Panc1 (cell line): ENCODE measurements around the gene APOO.

Source experiments
- POLR2AphosphoS5 ChIP-seq: IDR thresholded peaks from 2 replicates; pipeline ENCODE4 v1.6.1; 2012; ENCODE audit warnings: mild to moderate bottlenecking, low read depth, low read length, moderate library complexity
- TF ChIP-seq, protein P1 (sequence below): fragments of 450-650 bp; IDR thresholded peaks from 2 replicates; pipeline ENCODE4 v1.5.1; 2017; ENCODE audit warnings: mild to moderate bottlenecking
- TF ChIP-seq, protein P2 (sequence below), 2 experiments: IDR thresholded peaks; 2 replicates each; pipeline ENCODE4 v1.6.1; 2011 to 2012; ENCODE audit warnings: low read depth in 2 of 2, control low read depth in 1 of 2, low read length in 1 of 2, mild to moderate bottlenecking in 1 of 2, moderate library complexity in 1 of 2; ENCODE audit not compliant: insufficient read depth in 1 of 2

DNA sequence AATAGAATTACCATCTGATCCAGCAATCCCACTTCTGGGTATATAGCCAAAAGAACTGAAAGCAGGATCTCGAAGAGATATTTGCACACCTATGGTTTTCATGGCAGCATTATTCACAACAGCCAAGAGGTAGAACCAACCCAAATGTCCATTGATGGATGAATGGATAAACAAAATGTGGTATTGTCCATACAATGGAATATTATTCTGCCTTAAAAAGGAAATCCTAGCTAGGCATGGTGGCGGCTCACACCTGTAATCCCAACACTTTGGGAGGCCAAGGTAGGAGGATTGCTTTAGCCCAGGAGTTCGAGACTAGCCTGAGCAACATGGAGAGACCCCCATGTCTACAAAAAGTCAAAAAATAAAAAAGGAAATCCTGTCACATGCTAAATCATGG is 97.5 kb downstream of the APOO start:
- TF ChIP-seq, protein P1, sequence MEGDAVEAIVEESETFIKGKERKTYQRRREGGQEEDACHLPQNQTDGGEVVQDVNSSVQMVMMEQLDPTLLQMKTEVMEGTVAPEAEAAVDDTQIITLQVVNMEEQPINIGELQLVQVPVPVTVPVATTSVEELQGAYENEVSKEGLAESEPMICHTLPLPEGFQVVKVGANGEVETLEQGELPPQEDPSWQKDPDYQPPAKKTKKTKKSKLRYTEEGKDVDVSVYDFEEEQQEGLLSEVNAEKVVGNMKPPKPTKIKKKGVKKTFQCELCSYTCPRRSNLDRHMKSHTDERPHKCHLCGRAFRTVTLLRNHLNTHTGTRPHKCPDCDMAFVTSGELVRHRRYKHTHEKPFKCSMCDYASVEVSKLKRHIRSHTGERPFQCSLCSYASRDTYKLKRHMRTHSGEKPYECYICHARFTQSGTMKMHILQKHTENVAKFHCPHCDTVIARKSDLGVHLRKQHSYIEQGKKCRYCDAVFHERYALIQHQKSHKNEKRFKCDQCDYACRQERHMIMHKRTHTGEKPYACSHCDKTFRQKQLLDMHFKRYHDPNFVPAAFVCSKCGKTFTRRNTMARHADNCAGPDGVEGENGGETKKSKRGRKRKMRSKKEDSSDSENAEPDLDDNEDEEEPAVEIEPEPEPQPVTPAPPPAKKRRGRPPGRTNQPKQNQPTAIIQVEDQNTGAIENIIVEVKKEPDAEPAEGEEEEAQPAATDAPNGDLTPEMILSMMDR: no peak
- TF ChIP-seq, protein P2, sequence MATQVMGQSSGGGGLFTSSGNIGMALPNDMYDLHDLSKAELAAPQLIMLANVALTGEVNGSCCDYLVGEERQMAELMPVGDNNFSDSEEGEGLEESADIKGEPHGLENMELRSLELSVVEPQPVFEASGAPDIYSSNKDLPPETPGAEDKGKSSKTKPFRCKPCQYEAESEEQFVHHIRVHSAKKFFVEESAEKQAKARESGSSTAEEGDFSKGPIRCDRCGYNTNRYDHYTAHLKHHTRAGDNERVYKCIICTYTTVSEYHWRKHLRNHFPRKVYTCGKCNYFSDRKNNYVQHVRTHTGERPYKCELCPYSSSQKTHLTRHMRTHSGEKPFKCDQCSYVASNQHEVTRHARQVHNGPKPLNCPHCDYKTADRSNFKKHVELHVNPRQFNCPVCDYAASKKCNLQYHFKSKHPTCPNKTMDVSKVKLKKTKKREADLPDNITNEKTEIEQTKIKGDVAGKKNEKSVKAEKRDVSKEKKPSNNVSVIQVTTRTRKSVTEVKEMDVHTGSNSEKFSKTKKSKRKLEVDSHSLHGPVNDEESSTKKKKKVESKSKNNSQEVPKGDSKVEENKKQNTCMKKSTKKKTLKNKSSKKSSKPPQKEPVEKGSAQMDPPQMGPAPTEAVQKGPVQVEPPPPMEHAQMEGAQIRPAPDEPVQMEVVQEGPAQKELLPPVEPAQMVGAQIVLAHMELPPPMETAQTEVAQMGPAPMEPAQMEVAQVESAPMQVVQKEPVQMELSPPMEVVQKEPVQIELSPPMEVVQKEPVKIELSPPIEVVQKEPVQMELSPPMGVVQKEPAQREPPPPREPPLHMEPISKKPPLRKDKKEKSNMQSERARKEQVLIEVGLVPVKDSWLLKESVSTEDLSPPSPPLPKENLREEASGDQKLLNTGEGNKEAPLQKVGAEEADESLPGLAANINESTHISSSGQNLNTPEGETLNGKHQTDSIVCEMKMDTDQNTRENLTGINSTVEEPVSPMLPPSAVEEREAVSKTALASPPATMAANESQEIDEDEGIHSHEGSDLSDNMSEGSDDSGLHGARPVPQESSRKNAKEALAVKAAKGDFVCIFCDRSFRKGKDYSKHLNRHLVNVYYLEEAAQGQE (IDR thresholded peaks at IDR 0.05; ENCODE audit: insufficient read depth in 1 of 2, low read depth in 2 of 2, low read length in 1 of 2): no peak
- no peak for TF ChIP-seq POLR2AphosphoS5
